OCI-LY1 (cell line): ENCODE data around the gene SLC26A8.

Experiments
- H2AFZ ChIP-seq: fragments of 200-600 bp; sonication (generic), shearing (Covaris generic); 2 replicates; pipeline ENCODE4 v1.6.0; 2014; ENCODE audit warnings: antibody characterized with exemption, mild to moderate bottlenecking, low read length
- H3F3A ChIP-seq: fragments of 200-600 bp; sonication (generic), shearing (Covaris generic); 2 replicates; pipeline ENCODE4 v1.6.0; 2014; ENCODE audit warnings: mild to moderate bottlenecking, antibody characterized with exemption, low read length, moderate library complexity; ENCODE audit not compliant: insufficient read depth
- H3K27ac ChIP-seq: fragments of 200-600 bp; sonication (generic); 2 replicates; pipeline ENCODE4 v1.5.1; 2014; ENCODE audit warnings: low read length, mixed run types, mild to moderate bottlenecking, low read depth; ENCODE audit not compliant: poor library complexity, severe bottlenecking
- H3K27me3 ChIP-seq: fragments of 200-600 bp; sonication (generic); 2 replicates; pipeline ENCODE4 v1.6.0; 2014; ENCODE audit warnings: antibody characterized with exemption, mild to moderate bottlenecking, low read length, moderate library complexity; ENCODE audit not compliant: insufficient read depth
- H3K36me3 ChIP-seq: fragments of 200-600 bp; sonication (generic); 2 replicates; pipeline ENCODE4 v1.6.1; 2014; ENCODE audit warnings: mild to moderate bottlenecking, antibody characterized with exemption, low read length, moderate library complexity, mixed read lengths; ENCODE audit not compliant: insufficient read depth
- H3K4me1 ChIP-seq: fragments of 200-600 bp; sonication (generic); 2 replicates; pipeline ENCODE4 v1.5.1; 2014; ENCODE audit warnings: mild to moderate bottlenecking, low read length, moderate library complexity; ENCODE audit not compliant: insufficient read depth, severe bottlenecking
- H3K4me2 ChIP-seq: fragments of 200-600 bp; sonication (generic), shearing (Covaris generic); 2 replicates; pipeline ENCODE4 v1.6.1; 2014; ENCODE audit warnings: low read length
- H3K4me3 ChIP-seq: fragments of 200-600 bp; sonication (generic); 2 replicates; pipeline ENCODE4 v1.5.1; 2014; ENCODE audit warnings: low read length, low read depth, mild to moderate bottlenecking, mixed read lengths; ENCODE audit not compliant: poor library complexity, severe bottlenecking
- H3K79me2 ChIP-seq: fragments of 200-600 bp; shearing (Covaris generic); 2 replicates; pipeline ENCODE4 v1.6.1; 2016; ENCODE audit warnings: mixed run types, low read length, mixed read lengths; ENCODE audit not compliant: insufficient read depth
- H3K9ac ChIP-seq: fragments of 200-600 bp; sonication (generic), shearing (Covaris generic); 2 replicates; pipeline ENCODE4 v1.6.1; 2014; ENCODE audit warnings: mild to moderate bottlenecking, low read length, mixed read lengths
- H3K9me2 ChIP-seq: fragments of 200-600 bp; sonication (generic), shearing (Covaris generic); 2 replicates; pipeline ENCODE4 v1.6.1; 2014; ENCODE audit warnings: low read depth, mild to moderate bottlenecking, low read length, mixed read lengths
- H3K9me3 ChIP-seq: fragments of 200-600 bp; shearing (Covaris generic); 2 replicates; pipeline ENCODE4 v1.6.1; 2014; ENCODE audit warnings: low read length, mixed read lengths
- H4K20me1 ChIP-seq: fragments of 200-600 bp; sonication (generic), shearing (Covaris generic); 2 replicates; pipeline ENCODE4 v1.6.0; 2016; ENCODE audit warnings: mild to moderate bottlenecking, low read length; ENCODE audit not compliant: insufficient read depth
- EZH2 ChIP-seq: fragments of 200-600 bp; sonication (generic), shearing (Covaris generic); IDR thresholded peaks from 2 replicates; pipeline ENCODE4 v1.8.0; 2017; ENCODE audit warnings: borderline replicate concordance, mixed run types, mild to moderate bottlenecking, antibody characterized with exemption, low read length, moderate library complexity, mixed read lengths
- TF ChIP-seq, protein P1 (sequence below): fragments of 200-600 bp; sonication (generic), shearing (Covaris generic); IDR thresholded peaks from 2 replicates; pipeline ENCODE4 v1.5.1; 2017; ENCODE audit warnings: mild to moderate bottlenecking, antibody characterized with exemption, low read length, moderate library complexity, mixed read lengths

Gene SLC26A8

DNA sequence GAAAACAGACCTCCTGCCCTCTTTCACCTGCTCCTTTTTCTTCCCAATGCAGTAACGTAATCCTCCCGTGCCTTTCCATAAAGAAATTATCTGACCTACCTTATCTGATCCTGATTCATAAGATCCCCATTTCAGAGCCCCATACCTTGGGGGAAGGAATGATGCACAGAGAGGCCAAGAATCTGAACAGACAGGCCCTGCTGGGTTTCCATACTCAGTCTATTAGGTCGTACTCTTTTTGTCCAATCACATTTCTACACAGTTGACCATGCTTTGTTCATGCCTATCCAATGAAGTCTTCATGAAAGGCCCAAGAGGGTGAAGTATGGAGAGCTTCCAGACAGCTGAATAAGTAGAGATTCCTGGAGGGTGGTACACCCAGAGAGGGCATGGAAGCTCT is 128.9 kb downstream of the SLC26A8 start:
- no peaks in the 10 kb centered on the region for H3F3A ChIP-seq
- no peaks in the 10 kb centered on the region for H3K27me3 ChIP-seq
- H3K4me2 ChIP-seq = no peak overlapping the region
- peaks cover 57% of the 10 kb centered on the region for H3K36me3 ChIP-seq
- TF ChIP-seq, protein P1, sequence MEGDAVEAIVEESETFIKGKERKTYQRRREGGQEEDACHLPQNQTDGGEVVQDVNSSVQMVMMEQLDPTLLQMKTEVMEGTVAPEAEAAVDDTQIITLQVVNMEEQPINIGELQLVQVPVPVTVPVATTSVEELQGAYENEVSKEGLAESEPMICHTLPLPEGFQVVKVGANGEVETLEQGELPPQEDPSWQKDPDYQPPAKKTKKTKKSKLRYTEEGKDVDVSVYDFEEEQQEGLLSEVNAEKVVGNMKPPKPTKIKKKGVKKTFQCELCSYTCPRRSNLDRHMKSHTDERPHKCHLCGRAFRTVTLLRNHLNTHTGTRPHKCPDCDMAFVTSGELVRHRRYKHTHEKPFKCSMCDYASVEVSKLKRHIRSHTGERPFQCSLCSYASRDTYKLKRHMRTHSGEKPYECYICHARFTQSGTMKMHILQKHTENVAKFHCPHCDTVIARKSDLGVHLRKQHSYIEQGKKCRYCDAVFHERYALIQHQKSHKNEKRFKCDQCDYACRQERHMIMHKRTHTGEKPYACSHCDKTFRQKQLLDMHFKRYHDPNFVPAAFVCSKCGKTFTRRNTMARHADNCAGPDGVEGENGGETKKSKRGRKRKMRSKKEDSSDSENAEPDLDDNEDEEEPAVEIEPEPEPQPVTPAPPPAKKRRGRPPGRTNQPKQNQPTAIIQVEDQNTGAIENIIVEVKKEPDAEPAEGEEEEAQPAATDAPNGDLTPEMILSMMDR = no peak
- TF ChIP-seq EZH2 = no peak
- no peaks in the 10 kb centered on the region for H3K9me3 ChIP-seq
- H3K27ac ChIP-seq = no peak overlapping the region
- no peaks in the 10 kb centered on the region for H4K20me1 ChIP-seq
- no peak overlapping the region for H3K4me3 ChIP-seq
- peaks cover 86% of the 10 kb centered on the region for H3K79me2 ChIP-seq
- H3K9ac ChIP-seq = no peak overlapping the region
- no peak overlapping the region for H2AFZ ChIP-seq
- no peaks in the 10 kb centered on the region for H3K4me1 ChIP-seq
- H3K9me2 ChIP-seq = no peaks in the 10 kb centered on the region

DNA sequence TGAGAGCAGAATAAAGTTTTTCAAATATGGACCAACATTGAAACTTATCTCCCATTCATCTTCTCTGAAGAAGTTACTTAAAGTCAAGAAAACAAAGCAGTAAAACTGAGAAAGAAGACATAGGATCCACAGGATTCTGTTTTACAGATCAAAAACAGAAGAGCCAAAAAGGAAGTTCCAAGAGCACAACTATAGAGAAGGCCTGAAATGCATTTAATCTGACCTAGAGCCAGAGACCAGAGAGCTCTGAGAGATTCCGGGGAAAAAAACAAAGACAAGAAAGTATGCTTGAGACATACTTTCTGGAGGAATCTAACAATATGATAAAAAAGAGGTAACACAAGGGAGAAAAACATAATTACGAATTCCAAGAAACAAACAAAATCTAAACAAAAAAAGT is 129.7 kb downstream of the SLC26A8 start:
- Histone ChIP-seq H2AFZ (no peak overlapping the region), H4K20me1 (no peaks in the 10 kb centered on the region), H3K79me2 (peaks cover 79% of the 10 kb centered on the region), H3F3A (no peaks in the 10 kb centered on the region), H3K27ac (no peak overlapping the region), H3K4me2 (no peak overlapping the region), H3K4me1 (no peaks in the 10 kb centered on the region), H3K4me3 (no peak overlapping the region), H3K9me3 (no peaks in the 10 kb centered on the region), H3K27me3 (no peaks in the 10 kb centered on the region), H3K9me2 (no peaks in the 10 kb centered on the region), H3K36me3 (peaks cover 56% of the 10 kb centered on the region), H3K9ac (no peak overlapping the region)
- TF ChIP-seq, protein P1 = no peak
- TF ChIP-seq EZH2 = no peak
